ENCODE data around the gene ARHGDIG. TPM values are rescaled to one million over a fixed set of nuclear protein-coding genes. Genes with fewer than 3 reads are reported as not detected.

The ARHGDIG gene
- total and polyA plus RNA-seq, 2 of the 4 experiments (the other 2 are of a cell fraction), result 0.24 to 0.36 TPM

- H3K9me1 ChIP-seq (ENCODE audit: insufficient read depth, low read length), result no peaks in the 10 kb centered on the region
- H3K27ac ChIP-seq (ENCODE audit: insufficient read depth, low read length), result no peak overlapping the region
- H3K4me1 ChIP-seq (ENCODE audit: control insufficient read depth, insufficient read depth, low read length), result no peaks in the 10 kb centered on the region
- no peaks in the 10 kb centered on the region for H3K27me3 ChIP-seq (ENCODE audit: control insufficient read depth, insufficient read depth, low read length)
- H4K8ac ChIP-seq (ENCODE audit: low read depth in 2 of 2, low read length in 2 of 2), result no peak overlapping the region
- dilution Hi-C loops (cut with HindIII; ENCODE audit: low sequenced_read_pairs, unreplicated experiment), result no loop called here
- H2BK120ac ChIP-seq (ENCODE audit: low read depth, low read length), result no peak overlapping the region
- no peak overlapping the region for H3K14ac ChIP-seq (replicated peaks; ENCODE audit: low read depth, low read length)
- no peaks in the 10 kb centered on the region for H4K20me1 ChIP-seq (ENCODE audit: insufficient read depth, low read length)
- H3K79me1 ChIP-seq (ENCODE audit: low read depth in 1 of 2, low read length in 2 of 2), result no peaks in the 10 kb centered on the region
- H3K4me2 ChIP-seq (ENCODE audit: low read depth, low read length), result no peak overlapping the region
- H3K4ac ChIP-seq (ENCODE audit: low read depth, low read length), result no peak overlapping the region
- intact Hi-C loops (cut with micrococcal nuclease), result no loop called here
- ATAC-seq (ENCODE audit: low read depth) (no peak), DNase-seq (no peak)
- TF ChIP-seq NFE2L2 (IDR thresholded peaks at IDR 0.05; ENCODE audit: low read depth, low read length), result no peak
- no peak for TF ChIP-seq MXI1 (IDR thresholded peaks at IDR 0.05; ENCODE audit: borderline replicate concordance, low read depth, low read length)
- TF ChIP-seq RAD21 (IDR thresholded peaks at IDR 0.05; ENCODE audit: low read length), result no peak
- no peak for TF ChIP-seq MAFK (IDR thresholded peaks at IDR 0.05; ENCODE audit: low read depth, low read length)
- no peak for TF ChIP-seq POLR2A (IDR thresholded peaks at IDR 0.05; ENCODE audit: low read depth, low read length)
- no TSS peak for BruUV-seq (replicated peaks)
- H3K18ac ChIP-seq (ENCODE audit: low read depth, low read length), result no peak overlapping the region
- in situ Hi-C loops (cut with MboI; ENCODE audit: low sequenced_read_pairs), result no loop called here
- H3K4me3 ChIP-seq (ENCODE audit: insufficient read depth, low read depth, low read length), result no peak overlapping the region
- H2AK9ac ChIP-seq (replicated peaks; ENCODE audit: low read depth, low read length, poor library complexity), result no peak overlapping the region
- ChIA-PET CTCF (no interaction called here), POLR2A (ENCODE audit: unreplicated experiment) (no interaction called here)
- H2BK15ac ChIP-seq (ENCODE audit: low read depth, low read length), result no peak overlapping the region
- H3K56ac ChIP-seq (ENCODE audit: extremely low read depth, insufficient read depth, low read length), result no peak overlapping the region
- no peak overlapping the region for H2AK5ac ChIP-seq (ENCODE audit: low read depth, low read length)
- H4K91ac ChIP-seq (ENCODE audit: insufficient read depth, low read depth, low read length), result no peak overlapping the region
- H4K5ac ChIP-seq (ENCODE audit: low read depth, low read length), result no peak overlapping the region
- 89% methylated on average over 12 of the region's 13 CpGs; no CpG with 5 or more reads in 1 of the 2 experiments for WGBS, 2 experiments (ENCODE audit: extremely low coverage in 2 of 2, insufficient read length in 1 of 2)
- no peak overlapping the region for H2AFZ ChIP-seq (replicated peaks; ENCODE audit: low read length, poor library complexity)
- H2BK20ac ChIP-seq (ENCODE audit: low read depth, low read length), result no peak overlapping the region
- no peaks in the 10 kb centered on the region for H3K9me3 ChIP-seq (ENCODE audit: control insufficient read depth, insufficient read depth, low read length)
- H2BK5ac ChIP-seq (ENCODE audit: low read depth, low read length, poor library complexity, severe bottlenecking), result no peak overlapping the region
- H3K36me3 ChIP-seq (ENCODE audit: control insufficient read depth, insufficient read depth, low read length), result peaks cover 46% of the 10 kb centered on the region
- H3K23ac ChIP-seq (ENCODE audit: low read depth, low read length), result no peak overlapping the region
- no peak overlapping the region for H3K9ac ChIP-seq (ENCODE audit: low read depth, low read length)
Measured at GRCh38 chr16:259814-260253, 20.6 kb upstream of the ARHGDIG start.
